Parathyroid adenoma (tissue), 2 donors: Measurements from ENCODE around the gene FRMD1.

Experiments used
- H2AFZ ChIP-seq: fragments of 300-600 bp; sonication (generic); one replicate; pipeline ENCODE4 v1.7.0; 2017; ENCODE audit warnings: antibody characterized with exemption, mild to moderate bottlenecking
- H3K27ac ChIP-seq: fragments of 300-600 bp; sonication (generic); one replicate; pipeline ENCODE4 v1.7.0; 2017
- H3K27me3 ChIP-seq: fragments of 300-600 bp; sonication (generic); one replicate; pipeline ENCODE4 v1.7.0; 2017; ENCODE audit warnings: low read length; ENCODE audit not compliant: control insufficient read depth, insufficient read depth
- H3K36me3 ChIP-seq: fragments of 300-600 bp; sonication (generic); one replicate; pipeline ENCODE4 v1.7.0; 2017; ENCODE audit warnings: low read length; ENCODE audit not compliant: control insufficient read depth, insufficient read depth
- H3K4me1 ChIP-seq: fragments of 300-600 bp; sonication (generic); one replicate; pipeline ENCODE4 v1.7.0; 2017; ENCODE audit warnings: control low read depth
- H3K4me2 ChIP-seq: fragments of 300-600 bp; sonication (generic); one replicate; pipeline ENCODE4 v1.7.0; 2017; ENCODE audit warnings: low read length
- H3K4me3 ChIP-seq: fragments of 300-600 bp; sonication (generic); one replicate; pipeline ENCODE4 v1.7.0; 2017; ENCODE audit warnings: low read depth, low read length
- H3K79me2 ChIP-seq: fragments of 300-600 bp; sonication (generic); one replicate; pipeline ENCODE4 v1.7.0; 2017; ENCODE audit warnings: control low read depth
- H3K9ac ChIP-seq: fragments of 300-600 bp; sonication (generic); one replicate; pipeline ENCODE4 v1.7.0; 2017; ENCODE audit warnings: mild to moderate bottlenecking
- H3K9me3 ChIP-seq: fragments of 300-600 bp; sonication (generic); one replicate; pipeline ENCODE4 v1.7.0; 2017; ENCODE audit warnings: low read length; ENCODE audit not compliant: control insufficient read depth
- TF ChIP-seq, protein P1 (sequence below): fragments of 300-600 bp; sonication (generic); IDR thresholded peaks from one replicate; pipeline ENCODE4 v1.7.0; 2017; ENCODE audit warnings: antibody characterized with exemption, mild to moderate bottlenecking
- donor health status: primary hyperparathyroidism.

FRMD1 gene

DNA sequence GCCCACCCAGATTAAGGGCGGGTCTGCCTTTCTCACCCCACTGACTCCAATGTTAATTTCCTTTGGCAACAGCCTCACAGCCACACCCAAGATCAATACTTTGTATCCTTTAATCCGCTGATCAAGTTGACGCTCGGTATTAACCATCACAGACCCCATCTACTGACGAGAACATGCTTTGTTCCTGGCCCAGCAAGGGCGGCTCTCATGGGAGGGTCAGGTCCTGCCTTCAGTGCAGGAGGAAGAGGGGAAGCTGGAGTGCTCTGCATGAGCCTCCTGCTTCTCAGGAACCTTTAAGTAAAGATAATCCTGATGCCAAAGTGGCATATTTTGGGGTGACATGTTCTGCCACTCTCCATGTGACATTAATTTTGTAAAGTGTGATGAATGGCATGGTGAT is 73.2 kb downstream of the FRMD1 start:
- no peak overlapping the region for H3K4me3 ChIP-seq
- no peaks in the 10 kb centered on the region for H3K79me2 ChIP-seq
- H3K9ac ChIP-seq: no peak overlapping the region
- H2AFZ ChIP-seq: no peak overlapping the region
- no peaks in the 10 kb centered on the region for H3K36me3 ChIP-seq
- no peak overlapping the region for H3K4me2 ChIP-seq
- H3K4me1 ChIP-seq: no peaks in the 10 kb centered on the region
- no peaks in the 10 kb centered on the region for H3K27me3 ChIP-seq
- H3K9me3 ChIP-seq: no peaks in the 10 kb centered on the region
- no peak overlapping the region for H3K27ac ChIP-seq
- TF ChIP-seq, protein P1, sequence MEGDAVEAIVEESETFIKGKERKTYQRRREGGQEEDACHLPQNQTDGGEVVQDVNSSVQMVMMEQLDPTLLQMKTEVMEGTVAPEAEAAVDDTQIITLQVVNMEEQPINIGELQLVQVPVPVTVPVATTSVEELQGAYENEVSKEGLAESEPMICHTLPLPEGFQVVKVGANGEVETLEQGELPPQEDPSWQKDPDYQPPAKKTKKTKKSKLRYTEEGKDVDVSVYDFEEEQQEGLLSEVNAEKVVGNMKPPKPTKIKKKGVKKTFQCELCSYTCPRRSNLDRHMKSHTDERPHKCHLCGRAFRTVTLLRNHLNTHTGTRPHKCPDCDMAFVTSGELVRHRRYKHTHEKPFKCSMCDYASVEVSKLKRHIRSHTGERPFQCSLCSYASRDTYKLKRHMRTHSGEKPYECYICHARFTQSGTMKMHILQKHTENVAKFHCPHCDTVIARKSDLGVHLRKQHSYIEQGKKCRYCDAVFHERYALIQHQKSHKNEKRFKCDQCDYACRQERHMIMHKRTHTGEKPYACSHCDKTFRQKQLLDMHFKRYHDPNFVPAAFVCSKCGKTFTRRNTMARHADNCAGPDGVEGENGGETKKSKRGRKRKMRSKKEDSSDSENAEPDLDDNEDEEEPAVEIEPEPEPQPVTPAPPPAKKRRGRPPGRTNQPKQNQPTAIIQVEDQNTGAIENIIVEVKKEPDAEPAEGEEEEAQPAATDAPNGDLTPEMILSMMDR: no peak

DNA sequence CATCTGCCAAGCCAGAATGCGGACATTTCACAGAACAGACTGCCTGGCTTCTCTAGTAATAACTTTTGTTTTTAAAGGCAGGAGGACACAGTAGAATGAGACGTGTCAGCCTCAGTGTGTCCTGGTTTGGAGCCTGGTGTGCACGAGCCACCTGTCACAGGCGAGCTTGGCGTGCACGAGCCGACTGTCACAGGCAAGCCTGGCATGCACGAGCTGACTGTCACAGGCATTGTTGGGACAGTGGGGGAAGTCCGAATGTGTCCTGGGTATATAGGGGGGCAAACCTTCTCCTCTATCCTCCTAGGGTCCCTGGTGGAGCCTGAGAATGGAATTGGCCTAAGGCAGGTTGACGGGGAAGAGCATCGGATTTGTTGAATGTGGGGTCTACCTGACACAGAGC is 74.1 kb downstream of the FRMD1 start:
- Histone ChIP-seq H3K4me1 (no peaks in the 10 kb centered on the region), H3K9ac (no peak overlapping the region), H3K4me2 (no peak overlapping the region), H3K79me2 (no peaks in the 10 kb centered on the region), H3K9me3 (no peaks in the 10 kb centered on the region), H3K27ac (no peak overlapping the region), H3K27me3 (no peaks in the 10 kb centered on the region), H2AFZ (no peak overlapping the region), H3K36me3 (no peaks in the 10 kb centered on the region), H3K4me3 (no peak overlapping the region)
- TF ChIP-seq, protein P1: no peak

DNA sequence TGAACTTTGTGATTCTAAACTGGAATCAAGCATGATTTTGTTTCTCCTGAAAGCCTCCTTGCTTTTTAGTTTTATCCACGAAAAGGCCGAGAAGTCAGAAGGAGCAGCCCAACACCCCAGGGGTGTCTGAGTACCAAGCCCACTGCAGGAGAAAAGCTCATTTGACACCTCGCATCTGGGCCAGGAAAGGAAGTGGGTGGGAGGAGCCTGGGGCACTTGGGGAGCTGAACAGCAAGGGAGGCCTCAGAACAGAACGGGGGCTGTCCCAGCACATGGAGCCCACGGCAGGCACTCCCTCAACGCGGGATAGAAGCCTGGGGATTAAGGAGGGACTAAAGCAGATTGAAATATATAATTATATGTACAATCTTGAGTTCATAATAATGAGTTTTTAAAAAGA is 75.0 kb downstream of the FRMD1 start:
- no peak overlapping the region for H3K27ac ChIP-seq
- no peak overlapping the region for H3K9ac ChIP-seq
- H3K36me3 ChIP-seq: no peaks in the 10 kb centered on the region
- no peaks in the 10 kb centered on the region for H3K9me3 ChIP-seq
- no peaks in the 10 kb centered on the region for H3K4me1 ChIP-seq
- H3K4me2 ChIP-seq: no peak overlapping the region
- H2AFZ ChIP-seq: no peak overlapping the region
- H3K79me2 ChIP-seq: no peaks in the 10 kb centered on the region
- H3K27me3 ChIP-seq: no peaks in the 10 kb centered on the region
- no peak overlapping the region for H3K4me3 ChIP-seq
- TF ChIP-seq, protein P1: no peak
